ENCODE data around the gene SPON2. TPM values are rescaled to one million over a fixed set of nuclear protein-coding genes. Genes with fewer than 3 reads are reported as not detected.

Gene SPON2
- total RNA-seq, 1 experiment from 2014 or later, result 2.3 TPM

DNA sequence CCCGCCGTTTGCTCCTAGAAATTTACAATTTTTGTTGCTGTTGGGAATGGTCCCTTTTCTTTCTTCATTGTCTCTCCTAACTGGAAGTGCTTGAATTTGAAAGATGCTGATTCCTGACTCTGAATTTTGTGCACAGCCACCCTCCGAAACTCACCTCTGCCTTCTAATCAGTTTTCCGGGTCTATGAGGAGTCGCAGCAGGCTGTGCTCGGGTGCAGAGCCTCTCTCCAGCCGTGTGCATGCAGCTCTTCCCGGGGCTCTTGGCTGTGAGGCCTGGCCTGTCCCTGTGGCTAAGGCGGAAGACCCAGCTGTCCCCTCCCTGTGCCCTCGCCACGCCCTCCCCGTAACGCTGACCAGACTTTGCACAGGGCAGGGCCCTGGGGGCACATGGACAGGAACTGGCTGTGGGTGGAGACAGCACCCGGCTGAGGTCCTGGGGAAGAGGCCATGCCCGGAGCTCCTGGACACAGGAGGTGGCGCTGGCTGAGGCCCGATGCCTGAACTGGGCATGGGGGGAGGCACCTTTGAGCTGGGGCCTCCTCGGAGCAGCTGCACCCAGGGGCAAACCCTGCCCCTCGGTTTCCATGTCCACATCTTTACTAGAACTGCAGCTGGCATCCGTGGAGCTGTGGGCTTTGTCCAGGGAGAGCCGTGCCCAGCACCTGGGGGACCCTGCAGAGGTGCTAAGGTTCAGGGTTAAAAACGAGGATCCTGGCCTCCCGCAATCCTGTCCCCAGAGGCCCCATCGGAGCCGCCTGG is 32.6 kb upstream of the SPON2 start:
- H3K27me3 ChIP-seq (ENCODE audit: insufficient read depth, low read length), result no peaks in the 10 kb centered on the region
- H2BK5ac ChIP-seq (ENCODE audit: insufficient read length, low read length), result no peak overlapping the region
- Mint-ChIP-seq H3K27me3 (ENCODE audit: low read depth) (peaks cover 10% of the 10 kb centered on the region), H3K4me3 (no peak overlapping the region), H3K4me1 (no peaks in the 10 kb centered on the region), H3K36me3 (ENCODE audit: insufficient read depth in 1 of 3, low read depth in 3 of 3) (peaks cover 0 to 4% (median 0%) of the 10 kb centered on the region in 3 experiments; a peak in 2 of 7 replicates), H3K9me3 (no peaks in the 10 kb centered on the region), H3K27ac (no peak overlapping the region; a peak in 1 of 7 replicates)
- no peaks in the 10 kb centered on the region for H3K4me1 ChIP-seq (ENCODE audit: insufficient read depth, low read length)
- no peak overlapping the region for H3K27ac ChIP-seq (ENCODE audit: insufficient read length, low read depth, low read length)
- H2BK20ac ChIP-seq (ENCODE audit: low read depth, low read length, poor library complexity, severe bottlenecking), result no peak overlapping the region
- no peak overlapping the region for H4K8ac ChIP-seq (replicated peaks; ENCODE audit: insufficient read length, low read depth, low read length)
- H3K4me2 ChIP-seq (ENCODE audit: insufficient read depth, insufficient read length, low read length), result no peak overlapping the region
- TF ChIP-seq, protein P1, sequence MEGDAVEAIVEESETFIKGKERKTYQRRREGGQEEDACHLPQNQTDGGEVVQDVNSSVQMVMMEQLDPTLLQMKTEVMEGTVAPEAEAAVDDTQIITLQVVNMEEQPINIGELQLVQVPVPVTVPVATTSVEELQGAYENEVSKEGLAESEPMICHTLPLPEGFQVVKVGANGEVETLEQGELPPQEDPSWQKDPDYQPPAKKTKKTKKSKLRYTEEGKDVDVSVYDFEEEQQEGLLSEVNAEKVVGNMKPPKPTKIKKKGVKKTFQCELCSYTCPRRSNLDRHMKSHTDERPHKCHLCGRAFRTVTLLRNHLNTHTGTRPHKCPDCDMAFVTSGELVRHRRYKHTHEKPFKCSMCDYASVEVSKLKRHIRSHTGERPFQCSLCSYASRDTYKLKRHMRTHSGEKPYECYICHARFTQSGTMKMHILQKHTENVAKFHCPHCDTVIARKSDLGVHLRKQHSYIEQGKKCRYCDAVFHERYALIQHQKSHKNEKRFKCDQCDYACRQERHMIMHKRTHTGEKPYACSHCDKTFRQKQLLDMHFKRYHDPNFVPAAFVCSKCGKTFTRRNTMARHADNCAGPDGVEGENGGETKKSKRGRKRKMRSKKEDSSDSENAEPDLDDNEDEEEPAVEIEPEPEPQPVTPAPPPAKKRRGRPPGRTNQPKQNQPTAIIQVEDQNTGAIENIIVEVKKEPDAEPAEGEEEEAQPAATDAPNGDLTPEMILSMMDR (conservative IDR thresholded peaks at IDR 0.05), result no peak
- no peak overlapping the region for H3K23ac ChIP-seq (ENCODE audit: insufficient read length, low read depth, low read length)
- H3T11ph ChIP-seq (ENCODE audit: low read length), result no peak overlapping the region
- H3K14ac ChIP-seq (ENCODE audit: insufficient read depth, low read length), result peak overlapping the region; percentile 24; the same call in 1 of the 2 replicates
- H3K79me1 ChIP-seq (ENCODE audit: insufficient read depth, low read depth, low read length, poor library complexity, severe bottlenecking), result no peaks in the 10 kb centered on the region
- WGBS (ENCODE audit: extremely low coverage, insufficient read length, low lambda C conversion rate), result no CpG with 5 or more reads among the region's 25 CpGs
- H2BK120ac ChIP-seq (ENCODE audit: low read depth, low read length, poor library complexity, severe bottlenecking), result no peak overlapping the region
- no peak overlapping the region for H3K18ac ChIP-seq (ENCODE audit: insufficient read length, low read depth, low read length)
- H2AK5ac ChIP-seq (ENCODE audit: insufficient read length, low read length), result no peak overlapping the region
- H4K20me1 ChIP-seq (ENCODE audit: control insufficient read depth, insufficient read depth, insufficient read length), result peaks cover 4% of the 10 kb centered on the region
- H2BK12ac ChIP-seq (ENCODE audit: insufficient read length, low read depth, low read length), result no peak overlapping the region
- no peak overlapping the region for H3K4ac ChIP-seq (ENCODE audit: low read depth, low read length)
- no peak overlapping the region for H4K91ac ChIP-seq (ENCODE audit: insufficient read length, low read depth, low read length)
- no peak overlapping the region for H3K9ac ChIP-seq (ENCODE audit: extremely low read depth, insufficient read length, low read length)
- H2BK15ac ChIP-seq (ENCODE audit: low read depth, low read length), result no peak overlapping the region
- H2AFZ ChIP-seq (ENCODE audit: low read length), result no peak overlapping the region
- peaks cover 3% of the 10 kb centered on the region for H3K23me2 ChIP-seq (ENCODE audit: insufficient read length, low read depth, low read length, poor library complexity, severe bottlenecking)
- no peaks in the 10 kb centered on the region for H3K79me2 ChIP-seq (ENCODE audit: insufficient read depth, low read length)
- DNase-seq, result peak; percentile 21
- H3K56ac ChIP-seq (ENCODE audit: insufficient read length, low read depth, low read length), result no peak overlapping the region
- H3K9me3 ChIP-seq (ENCODE audit: control insufficient read depth, low read depth, low read length), result no peaks in the 10 kb centered on the region
- no peak overlapping the region for H4K5ac ChIP-seq (ENCODE audit: insufficient read length, low read depth, low read length)

All from H9 (cell line).